Measurements from ENCODE around the gene TMEM229B. TPM values are rescaled to one million over a fixed set of nuclear protein-coding genes. Genes with fewer than 3 reads are reported as not detected.

TMEM229B gene
- total RNA-seq, 1 experiment from 2014 or later, result 0.71 TPM

DNA sequence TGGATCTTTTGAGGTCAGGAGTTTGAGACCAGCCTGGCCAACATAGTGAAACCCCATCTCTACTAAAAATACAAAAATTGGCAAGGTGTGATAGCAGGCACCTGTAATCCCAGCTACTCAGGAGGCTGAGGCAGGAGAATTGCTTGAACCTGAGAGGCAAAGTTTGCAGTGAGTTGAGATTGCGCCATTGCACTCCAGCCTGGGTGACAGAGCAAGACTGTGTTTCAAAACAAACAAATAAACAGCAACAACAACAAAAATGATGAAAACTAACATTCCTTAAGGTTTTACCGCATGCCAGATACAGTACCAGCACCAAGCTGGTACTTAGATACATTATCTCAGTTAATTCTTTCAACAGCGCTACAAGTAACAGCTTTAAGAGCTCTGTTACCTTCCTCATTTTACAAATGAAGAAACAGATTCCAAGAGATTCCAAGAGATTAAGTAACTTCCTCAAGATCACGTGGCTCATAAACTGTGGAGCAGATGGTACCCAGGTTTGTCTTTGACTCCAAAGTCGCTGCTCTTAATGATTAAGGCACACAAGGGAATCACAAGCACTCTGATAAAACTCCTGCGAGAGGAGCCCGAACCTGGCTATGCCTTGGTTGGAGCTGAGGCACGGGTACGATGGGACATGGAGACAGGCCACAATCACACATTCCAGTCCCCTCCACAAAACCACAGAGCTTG, 58.9 kb downstream of the TMEM229B start:
- Histone ChIP-seq H3K9me3 (ENCODE audit: control insufficient read depth in 1 of 2, insufficient read depth in 1 of 2, low read depth in 1 of 2, low read length in 2 of 2) (no peaks in the 10 kb centered on the region), H4K20me1 (ENCODE audit: insufficient read depth) (no peaks in the 10 kb centered on the region), H3K79me2 (ENCODE audit: insufficient read depth, low read length) (no peaks in the 10 kb centered on the region), H3K9me2 (ENCODE audit: insufficient read depth) (no peaks in the 10 kb centered on the region), H3K36me3 (ENCODE audit: control insufficient read depth in 1 of 2, insufficient read depth in 2 of 2, low read length in 2 of 2) (no peaks in the 10 kb centered on the region), H3K27me3 (ENCODE audit: insufficient read depth, low read length) (no peaks in the 10 kb centered on the region), H3K9ac (ENCODE audit: low read length) (no peak overlapping the region), H2AFZ (ENCODE audit: low read depth, low read length, poor library complexity, severe bottlenecking) (no peak overlapping the region), H3K4me3 (replicated peaks in 1 of 2; ENCODE audit: low read depth in 1 of 2, low read length in 2 of 2) (no peak overlapping the region), H3K4me2 (ENCODE audit: low read length) (no peak overlapping the region), H3K27ac (ENCODE audit: low read depth, low read length) (no peak overlapping the region), H3K4me1 (ENCODE audit: control insufficient read depth in 1 of 2, insufficient read depth in 2 of 2, low read length in 2 of 2) (peaks cover 5 to 25% of the 10 kb centered on the region in 2 experiments; a peak in 3 of 4 replicates)
- ATAC-seq, result no peak
- DNase-seq (ENCODE audit: low read depth, low spot score), result no peak
- CTCF ChIA-PET, result interaction anchor here (1.1 to 3.4 kb wide), 2 partner anchors 274 to 275 kb away, joined by 3 to 70 read pairs; partner anchors contain the start of gene RDH12
- intact Hi-C loops (cut with micrococcal nuclease), result loop anchor here (5.0 kb wide), 1 partner anchor 103 kb away; the partner anchor contains the start of gene PLEKHH1
- RAD21 ChIA-PET (ENCODE audit: low non-redundant PET in 1 of 2, low total read pairs in 2 of 2, uncharacterized antibody in 2 of 2, unreplicated experiment in 2 of 2), result interaction anchor here in 1 of 2 experiments (3.0 kb wide), 1 partner anchor 141 kb away, joined by 18 read pairs; no protein-coding TSS in a partner anchor
- TF ChIP-seq ZNF274 (IDR thresholded peaks at IDR 0.05; ENCODE audit: low read depth, low read length) (no peak), TCF7L2 (IDR thresholded peaks at IDR 0.05; ENCODE audit: borderline replicate concordance, extremely low read depth, insufficient read depth, insufficient read length) (no peak), EGR1 (IDR thresholded peaks at IDR 0.05; ENCODE audit: low read depth) (no peak), CEBPB (IDR thresholded peaks at IDR 0.05; ENCODE audit: low read depth) (no peak), EZH2 (IDR thresholded peaks at IDR 0.05) (no peak), CBX3 (IDR thresholded peaks at IDR 0.05; ENCODE audit: low read depth) (no peak), FOSL1 (IDR thresholded peaks at IDR 0.05; ENCODE audit: low read depth) (no peak), ZFX (IDR thresholded peaks at IDR 0.05) (no peak), RAD21 (IDR thresholded peaks at IDR 0.05; ENCODE audit: low read depth) (no peak), YY1 (IDR thresholded peaks at IDR 0.05; ENCODE audit: extremely low read depth, insufficient replicate concordance, low read depth, low read length) (no peak), ELF1 (IDR thresholded peaks at IDR 0.05; ENCODE audit: borderline replicate concordance, low read depth) (no peak), JUND (IDR thresholded peaks at IDR 0.05) (no peak), SRF (IDR thresholded peaks at IDR 0.05; ENCODE audit: low read depth) (no peak), SIN3A (IDR thresholded peaks at IDR 0.05; ENCODE audit: low read depth) (no peak)
- TF ChIP-seq, protein P1, sequence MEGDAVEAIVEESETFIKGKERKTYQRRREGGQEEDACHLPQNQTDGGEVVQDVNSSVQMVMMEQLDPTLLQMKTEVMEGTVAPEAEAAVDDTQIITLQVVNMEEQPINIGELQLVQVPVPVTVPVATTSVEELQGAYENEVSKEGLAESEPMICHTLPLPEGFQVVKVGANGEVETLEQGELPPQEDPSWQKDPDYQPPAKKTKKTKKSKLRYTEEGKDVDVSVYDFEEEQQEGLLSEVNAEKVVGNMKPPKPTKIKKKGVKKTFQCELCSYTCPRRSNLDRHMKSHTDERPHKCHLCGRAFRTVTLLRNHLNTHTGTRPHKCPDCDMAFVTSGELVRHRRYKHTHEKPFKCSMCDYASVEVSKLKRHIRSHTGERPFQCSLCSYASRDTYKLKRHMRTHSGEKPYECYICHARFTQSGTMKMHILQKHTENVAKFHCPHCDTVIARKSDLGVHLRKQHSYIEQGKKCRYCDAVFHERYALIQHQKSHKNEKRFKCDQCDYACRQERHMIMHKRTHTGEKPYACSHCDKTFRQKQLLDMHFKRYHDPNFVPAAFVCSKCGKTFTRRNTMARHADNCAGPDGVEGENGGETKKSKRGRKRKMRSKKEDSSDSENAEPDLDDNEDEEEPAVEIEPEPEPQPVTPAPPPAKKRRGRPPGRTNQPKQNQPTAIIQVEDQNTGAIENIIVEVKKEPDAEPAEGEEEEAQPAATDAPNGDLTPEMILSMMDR (IDR thresholded peaks at IDR 0.05 in 2 of 3, conservative IDR thresholded peaks at IDR 0.05 in 1 of 3; ENCODE audit: borderline replicate concordance in 1 of 3, insufficient read depth in 1 of 3, low read depth in 2 of 3, low read length in 2 of 3), result no peak
- TF ChIP-seq, protein P2, sequence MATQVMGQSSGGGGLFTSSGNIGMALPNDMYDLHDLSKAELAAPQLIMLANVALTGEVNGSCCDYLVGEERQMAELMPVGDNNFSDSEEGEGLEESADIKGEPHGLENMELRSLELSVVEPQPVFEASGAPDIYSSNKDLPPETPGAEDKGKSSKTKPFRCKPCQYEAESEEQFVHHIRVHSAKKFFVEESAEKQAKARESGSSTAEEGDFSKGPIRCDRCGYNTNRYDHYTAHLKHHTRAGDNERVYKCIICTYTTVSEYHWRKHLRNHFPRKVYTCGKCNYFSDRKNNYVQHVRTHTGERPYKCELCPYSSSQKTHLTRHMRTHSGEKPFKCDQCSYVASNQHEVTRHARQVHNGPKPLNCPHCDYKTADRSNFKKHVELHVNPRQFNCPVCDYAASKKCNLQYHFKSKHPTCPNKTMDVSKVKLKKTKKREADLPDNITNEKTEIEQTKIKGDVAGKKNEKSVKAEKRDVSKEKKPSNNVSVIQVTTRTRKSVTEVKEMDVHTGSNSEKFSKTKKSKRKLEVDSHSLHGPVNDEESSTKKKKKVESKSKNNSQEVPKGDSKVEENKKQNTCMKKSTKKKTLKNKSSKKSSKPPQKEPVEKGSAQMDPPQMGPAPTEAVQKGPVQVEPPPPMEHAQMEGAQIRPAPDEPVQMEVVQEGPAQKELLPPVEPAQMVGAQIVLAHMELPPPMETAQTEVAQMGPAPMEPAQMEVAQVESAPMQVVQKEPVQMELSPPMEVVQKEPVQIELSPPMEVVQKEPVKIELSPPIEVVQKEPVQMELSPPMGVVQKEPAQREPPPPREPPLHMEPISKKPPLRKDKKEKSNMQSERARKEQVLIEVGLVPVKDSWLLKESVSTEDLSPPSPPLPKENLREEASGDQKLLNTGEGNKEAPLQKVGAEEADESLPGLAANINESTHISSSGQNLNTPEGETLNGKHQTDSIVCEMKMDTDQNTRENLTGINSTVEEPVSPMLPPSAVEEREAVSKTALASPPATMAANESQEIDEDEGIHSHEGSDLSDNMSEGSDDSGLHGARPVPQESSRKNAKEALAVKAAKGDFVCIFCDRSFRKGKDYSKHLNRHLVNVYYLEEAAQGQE (IDR thresholded peaks at IDR 0.05; ENCODE audit: low read depth), result no peak
- TF ChIP-seq, protein P3, sequence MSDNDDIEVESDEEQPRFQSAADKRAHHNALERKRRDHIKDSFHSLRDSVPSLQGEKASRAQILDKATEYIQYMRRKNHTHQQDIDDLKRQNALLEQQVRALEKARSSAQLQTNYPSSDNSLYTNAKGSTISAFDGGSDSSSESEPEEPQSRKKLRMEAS (IDR thresholded peaks at IDR 0.05), result no peak
- TF ChIP-seq, protein P4, sequence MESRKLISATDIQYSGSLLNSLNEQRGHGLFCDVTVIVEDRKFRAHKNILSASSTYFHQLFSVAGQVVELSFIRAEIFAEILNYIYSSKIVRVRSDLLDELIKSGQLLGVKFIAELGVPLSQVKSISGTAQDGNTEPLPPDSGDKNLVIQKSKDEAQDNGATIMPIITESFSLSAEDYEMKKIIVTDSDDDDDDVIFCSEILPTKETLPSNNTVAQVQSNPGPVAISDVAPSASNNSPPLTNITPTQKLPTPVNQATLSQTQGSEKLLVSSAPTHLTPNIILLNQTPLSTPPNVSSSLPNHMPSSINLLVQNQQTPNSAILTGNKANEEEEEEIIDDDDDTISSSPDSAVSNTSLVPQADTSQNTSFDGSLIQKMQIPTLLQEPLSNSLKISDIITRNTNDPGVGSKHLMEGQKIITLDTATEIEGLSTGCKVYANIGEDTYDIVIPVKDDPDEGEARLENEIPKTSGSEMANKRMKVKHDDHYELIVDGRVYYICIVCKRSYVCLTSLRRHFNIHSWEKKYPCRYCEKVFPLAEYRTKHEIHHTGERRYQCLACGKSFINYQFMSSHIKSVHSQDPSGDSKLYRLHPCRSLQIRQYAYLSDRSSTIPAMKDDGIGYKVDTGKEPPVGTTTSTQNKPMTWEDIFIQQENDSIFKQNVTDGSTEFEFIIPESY (IDR thresholded peaks at IDR 0.05; ENCODE audit: extremely low read depth, insufficient replicate concordance, low read length), result no peak
- no TSS peak for BruUV-seq (replicated peaks)
- POLR2A ChIA-PET, result no interaction called here

Data from HCT116 (cell line).